ENCODE results near the gene RPS29. TPM values are rescaled to one million over a fixed set of nuclear protein-coding genes. Genes with fewer than 3 reads are reported as not detected.

The RPS29 gene
- total RNA-seq, 1 donor from 2014 or later = 935 TPM

- peak overlapping the region; percentile 99 for H3K27ac Mint-ChIP-seq (ENCODE audit: unreplicated experiment)
- DNase-seq (ENCODE audit: extremely low spot score, unreplicated experiment) = peak; percentile 21
- peaks cover 32% of the 10 kb centered on the region for H3K36me3 Mint-ChIP-seq (ENCODE audit: unreplicated experiment)
- H3K27me3 Mint-ChIP-seq (ENCODE audit: unreplicated experiment) = no peaks in the 10 kb centered on the region
- H3K4me1 Mint-ChIP-seq (ENCODE audit: unreplicated experiment) = peaks cover 37% of the 10 kb centered on the region
- H3K4me3 Mint-ChIP-seq (ENCODE audit: unreplicated experiment) = peak overlapping the region; percentile 92
- no peaks in the 10 kb centered on the region for H3K9me3 Mint-ChIP-seq (ENCODE audit: unreplicated experiment)
- no peak for TF ChIP-seq CTCF (IDR thresholded peaks at IDR 0.05)
These were observed 2.1 kb downstream of the RPS29 start for GRCh38 chr14:49584058-49584457.

DNA sequence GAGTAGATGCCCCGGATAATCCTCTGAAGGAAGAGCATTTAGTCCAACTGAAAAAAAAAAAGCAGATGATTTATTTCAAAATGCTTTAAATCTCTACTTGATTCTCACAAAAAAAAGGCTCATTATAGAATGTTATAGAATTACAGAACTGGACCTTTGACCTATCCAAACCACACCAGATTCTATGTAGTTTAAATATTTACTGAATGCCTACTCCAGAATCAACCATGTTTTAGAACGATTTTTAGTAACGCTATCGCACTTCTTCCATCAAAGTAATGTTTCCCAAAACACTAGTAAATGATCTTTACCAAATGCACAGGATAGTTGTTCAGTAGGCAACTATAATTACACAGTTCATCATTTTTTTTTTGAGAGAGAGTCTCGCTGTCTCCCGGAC is 2.6 kb downstream of the RPS29 start:
- H3K4me3 Mint-ChIP-seq (ENCODE audit: unreplicated experiment) = peak overlapping the region; percentile 55
- no peaks in the 10 kb centered on the region for H3K27me3 Mint-ChIP-seq (ENCODE audit: unreplicated experiment)
- peaks cover 32% of the 10 kb centered on the region for H3K36me3 Mint-ChIP-seq (ENCODE audit: unreplicated experiment)
- no peak for TF ChIP-seq CTCF (IDR thresholded peaks at IDR 0.05)
- H3K9me3 Mint-ChIP-seq (ENCODE audit: unreplicated experiment) = no peaks in the 10 kb centered on the region
- DNase-seq (ENCODE audit: extremely low spot score, unreplicated experiment) = no peak
- H3K4me1 Mint-ChIP-seq (ENCODE audit: unreplicated experiment) = peaks cover 37% of the 10 kb centered on the region
- peak overlapping the region; percentile 34 for H3K27ac Mint-ChIP-seq (ENCODE audit: unreplicated experiment)

DNA sequence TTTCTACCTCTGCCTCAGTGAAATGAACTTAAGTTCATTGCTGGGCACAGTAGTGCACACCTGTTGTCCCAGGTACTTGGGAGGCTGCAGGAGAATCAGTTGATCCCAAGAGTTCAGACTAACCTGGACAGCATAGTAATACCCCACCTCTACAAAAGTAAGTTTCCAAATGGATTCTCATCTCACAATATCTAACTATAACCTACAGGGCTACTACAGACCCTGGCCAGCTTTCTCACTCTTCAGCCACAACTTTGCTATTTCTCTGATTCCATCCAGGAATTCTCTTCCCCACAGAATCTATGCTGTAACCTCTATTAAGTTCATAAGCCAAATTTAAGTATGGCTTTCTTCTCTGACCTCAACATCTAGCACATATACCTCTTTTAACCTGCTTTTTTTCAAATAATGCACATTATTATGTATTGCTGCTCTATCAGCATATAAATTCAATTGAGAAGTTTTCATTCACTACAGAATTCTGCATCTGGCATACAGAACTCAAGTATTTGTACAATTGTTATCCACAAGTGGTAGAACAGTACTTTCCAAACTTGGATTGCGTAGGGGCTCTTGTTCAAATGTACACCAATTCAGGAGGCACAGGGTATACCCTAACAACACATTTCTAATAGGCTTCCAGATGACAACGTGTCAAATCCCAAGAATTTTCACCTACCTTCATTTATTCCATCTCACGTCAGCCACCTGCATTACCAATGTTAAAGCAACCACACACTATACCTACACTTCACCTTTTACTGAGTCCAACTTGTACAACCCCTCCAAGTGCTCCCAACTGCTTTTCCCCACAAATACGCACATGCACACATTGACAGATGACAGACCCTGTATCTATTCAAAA is 3.8 kb downstream of the RPS29 start:
- H3K9me3 Mint-ChIP-seq (ENCODE audit: unreplicated experiment) = no peaks in the 10 kb centered on the region
- H3K27ac Mint-ChIP-seq (ENCODE audit: unreplicated experiment) = peak overlapping the region; percentile 53
- no peak for TF ChIP-seq CTCF (IDR thresholded peaks at IDR 0.05)
- H3K4me3 Mint-ChIP-seq (ENCODE audit: unreplicated experiment) = no peak overlapping the region
- H3K36me3 Mint-ChIP-seq (ENCODE audit: unreplicated experiment) = peaks cover 37% of the 10 kb centered on the region
- peaks cover 37% of the 10 kb centered on the region for H3K4me1 Mint-ChIP-seq (ENCODE audit: unreplicated experiment)
- no peak for DNase-seq (ENCODE audit: extremely low spot score, unreplicated experiment)
- no peaks in the 10 kb centered on the region for H3K27me3 Mint-ChIP-seq (ENCODE audit: unreplicated experiment)

GRCh38 chr14:49581209-49582112 is 4.7 kb downstream of the RPS29 start:
- H3K9me3 Mint-ChIP-seq (ENCODE audit: unreplicated experiment) = no peaks in the 10 kb centered on the region
- no peaks in the 10 kb centered on the region for H3K27me3 Mint-ChIP-seq (ENCODE audit: unreplicated experiment)
- peak; percentile 48 for DNase-seq (ENCODE audit: extremely low spot score, unreplicated experiment)
- H3K4me1 Mint-ChIP-seq (ENCODE audit: unreplicated experiment) = peaks cover 33% of the 10 kb centered on the region
- TF ChIP-seq CTCF (IDR thresholded peaks at IDR 0.05) = no peak
- peaks cover 37% of the 10 kb centered on the region for H3K36me3 Mint-ChIP-seq (ENCODE audit: unreplicated experiment)
- H3K4me3 Mint-ChIP-seq (ENCODE audit: unreplicated experiment) = no peak overlapping the region
- no peak overlapping the region for H3K27ac Mint-ChIP-seq (ENCODE audit: unreplicated experiment)

GRCh38 chr14:49579841-49580240 is 6.3 kb downstream of the RPS29 start:
- H3K4me1 Mint-ChIP-seq (ENCODE audit: unreplicated experiment) = peaks cover 24% of the 10 kb centered on the region
- peak overlapping the region; percentile 25 for H3K27ac Mint-ChIP-seq (ENCODE audit: unreplicated experiment)
- no peak for TF ChIP-seq CTCF (IDR thresholded peaks at IDR 0.05)
- no peak for DNase-seq (ENCODE audit: extremely low spot score, unreplicated experiment)
- no peaks in the 10 kb centered on the region for H3K9me3 Mint-ChIP-seq (ENCODE audit: unreplicated experiment)
- H3K27me3 Mint-ChIP-seq (ENCODE audit: unreplicated experiment) = no peaks in the 10 kb centered on the region
- H3K4me3 Mint-ChIP-seq (ENCODE audit: unreplicated experiment) = no peak overlapping the region
- peaks cover 40% of the 10 kb centered on the region for H3K36me3 Mint-ChIP-seq (ENCODE audit: unreplicated experiment)
